ENCODE results near the gene VWC2. TPM values are rescaled to one million over a fixed set of nuclear protein-coding genes. Genes with fewer than 3 reads are reported as not detected.

VWC2 gene
- polyA plus RNA-seq, 1 of the 3 experiments (the other 2 are of a cell fraction) = not detected

GRCh38 chr7:49822856-49823255 lies 49.4 kb downstream of the VWC2 start:
- H3K4me1 ChIP-seq (ENCODE audit: control insufficient read depth in 1 of 2, insufficient read depth in 2 of 2, low read depth in 1 of 2, low read length in 1 of 2) = no peaks in the 10 kb centered on the region
- no peak overlapping the region for H3K27ac ChIP-seq (ENCODE audit: low read depth in 2 of 2, low read length in 1 of 2)
- no peaks in the 10 kb centered on the region for H4K20me1 ChIP-seq (ENCODE audit: insufficient read depth)
- TF ChIP-seq ZBTB33 (IDR thresholded peaks at IDR 0.05; ENCODE audit: borderline replicate concordance, low read depth) (no peak), FOSL2 (IDR thresholded peaks at IDR 0.05; ENCODE audit: borderline replicate concordance, low read depth) (no peak), JUND (IDR thresholded peaks at IDR 0.05) (no peak), ELF1 (IDR thresholded peaks at IDR 0.05) (no peak), TEAD4 (IDR thresholded peaks at IDR 0.05; ENCODE audit: borderline replicate concordance, insufficient read depth) (no peak), SIN3A (IDR thresholded peaks at IDR 0.05; ENCODE audit: borderline replicate concordance, low read depth, low read length) (no peak), EZH2phosphoT487 (IDR thresholded peaks at IDR 0.05; ENCODE audit: borderline replicate concordance, low read depth) (no peak), CTCF (IDR thresholded peaks at IDR 0.05) (no peak), RFX5 (IDR thresholded peaks at IDR 0.05; ENCODE audit: low read length) (no peak), EP300 (IDR thresholded peaks at IDR 0.05; ENCODE audit: borderline replicate concordance in 1 of 2, low read depth in 1 of 2, low read length in 1 of 2) (no peak), POLR2AphosphoS5 (IDR thresholded peaks at IDR 0.05; ENCODE audit: low read depth, low read length) (no peak), IRF3 (IDR thresholded peaks at IDR 0.05; ENCODE audit: low read depth, low read length) (no peak), TCF12 (IDR thresholded peaks at IDR 0.05) (no peak), RCOR1 (IDR thresholded peaks at IDR 0.05; ENCODE audit: low read length) (no peak), SMC3 (IDR thresholded peaks at IDR 0.05; ENCODE audit: low read depth, low read length) (no peak), MEF2A (IDR thresholded peaks at IDR 0.05; ENCODE audit: borderline replicate concordance, low read depth) (no peak), TAF1 (IDR thresholded peaks at IDR 0.05; ENCODE audit: borderline replicate concordance, low read depth, low read length) (no peak), RXRA (IDR thresholded peaks at IDR 0.05; ENCODE audit: borderline replicate concordance, low read depth) (no peak)
- TF ChIP-seq, protein P1, sequence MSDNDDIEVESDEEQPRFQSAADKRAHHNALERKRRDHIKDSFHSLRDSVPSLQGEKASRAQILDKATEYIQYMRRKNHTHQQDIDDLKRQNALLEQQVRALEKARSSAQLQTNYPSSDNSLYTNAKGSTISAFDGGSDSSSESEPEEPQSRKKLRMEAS (IDR thresholded peaks at IDR 0.05; ENCODE audit: low read depth) = no peak
- TF ChIP-seq, protein P2, sequence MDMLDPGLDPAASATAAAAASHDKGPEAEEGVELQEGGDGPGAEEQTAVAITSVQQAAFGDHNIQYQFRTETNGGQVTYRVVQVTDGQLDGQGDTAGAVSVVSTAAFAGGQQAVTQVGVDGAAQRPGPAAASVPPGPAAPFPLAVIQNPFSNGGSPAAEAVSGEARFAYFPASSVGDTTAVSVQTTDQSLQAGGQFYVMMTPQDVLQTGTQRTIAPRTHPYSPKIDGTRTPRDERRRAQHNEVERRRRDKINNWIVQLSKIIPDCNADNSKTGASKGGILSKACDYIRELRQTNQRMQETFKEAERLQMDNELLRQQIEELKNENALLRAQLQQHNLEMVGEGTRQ (IDR thresholded peaks at IDR 0.05; ENCODE audit: borderline replicate concordance, low read depth, low read length) = no peak
- no peak overlapping the region for H3K4me2 ChIP-seq
- WGBS (ENCODE audit: low lambda C conversion rate) = 2% methylated on average over 5 of the region's 5 CpGs
- no peaks in the 10 kb centered on the region for H3K79me2 ChIP-seq (ENCODE audit: insufficient read depth)
- no peak for DNase-seq
- H3K36me3 ChIP-seq (replicated peaks in 1 of 2; ENCODE audit: control insufficient read depth in 1 of 2, insufficient read depth in 2 of 2, low read length in 1 of 2) = no peaks in the 10 kb centered on the region
- ChIA-PET CTCF (interaction anchor here (0.7 to 1.3 kb wide), 2 partner anchors 28 to 46 kb away, joined by 3 read pairs; no protein-coding TSS in a partner anchor), POLR2A (no interaction called here)
- no peaks in the 10 kb centered on the region for H3K9me2 ChIP-seq
- no peaks in the 10 kb centered on the region for H3K27me3 ChIP-seq (ENCODE audit: insufficient read depth)
- H2AFZ ChIP-seq (ENCODE audit: low read depth) = no peak overlapping the region
- no peaks in the 10 kb centered on the region for H3F3A ChIP-seq (replicated peaks; ENCODE audit: insufficient read depth)
- H3K4me3 ChIP-seq (ENCODE audit: low read depth in 2 of 2, low read length in 1 of 2) = no peak overlapping the region
- H3K9me3 ChIP-seq = no peaks in the 10 kb centered on the region
- H3K9ac ChIP-seq = no peak overlapping the region
